Inflammatory macrophage treated with lipopolysaccharide for 1 hour (primary cell): ENCODE results near the gene MTM1.

Experiments
- DNase-seq, 2 donors: peaks; one replicate each; pipeline ENCODE4 v3.0.0-alpha.2; 2020 to 2022

Gene MTM1

GRCh38 chrX:150551963-150552362 is 16.5 kb upstream of the MTM1 start:
- no peak for DNase-seq

- DNase-seq, result no peak
These were observed 10.0 kb upstream of the MTM1 start for GRCh38 chrX:150558424-150558823.

- DNase-seq, result no peak
These were observed 3.6 kb upstream of the MTM1 start for GRCh38 chrX:150564838-150565237.

GRCh38 chrX:150565551-150565950 is 2.9 kb upstream of the MTM1 start:
- no peak for DNase-seq

GRCh38 chrX:150566734-150567182 is 1.7 kb upstream of the MTM1 start:
- no peak for DNase-seq

GRCh38 chrX:150567645-150568319 is 639 bp upstream of the MTM1 start:
- DNase-seq, result no peak

- peak; percentile 50 to 53 for DNase-seq
These were observed 695 bp downstream of the MTM1 start for GRCh38 chrX:150569155-150569477.

GRCh38 chrX:150570512-150570911 is 2.1 kb downstream of the MTM1 start:
- no peak for DNase-seq

- DNase-seq, result no peak
These were observed 3.8 kb downstream of the MTM1 start for GRCh38 chrX:150572206-150572605.

- no peak for DNase-seq
These were observed 4.7 kb downstream of the MTM1 start for GRCh38 chrX:150573106-150573505.

GRCh38 chrX:150573702-150574101 is 5.3 kb downstream of the MTM1 start:
- DNase-seq, result no peak

GRCh38 chrX:150574559-150575418 is 6.4 kb downstream of the MTM1 start:
- DNase-seq, result peak; percentile 43 to 74

GRCh38 chrX:150575419-150575814 is 7.0 kb downstream of the MTM1 start:
- peak in 1 of 2 donors; percentile 30 for DNase-seq

GRCh38 chrX:150577174-150577573 is 8.8 kb downstream of the MTM1 start:
- no peak for DNase-seq

GRCh38 chrX:150581093-150581775 is 12.8 kb downstream of the MTM1 start:
- DNase-seq, result no peak

GRCh38 chrX:150582338-150582948 is 14.0 kb downstream of the MTM1 start:
- no peak for DNase-seq

GRCh38 chrX:150587585-150588503 is 19.4 kb downstream of the MTM1 start:
- DNase-seq, result peak in 1 of 2 donors; percentile 38

- no peak for DNase-seq
These were observed 26.2 kb downstream of the MTM1 start for GRCh38 chrX:150594584-150594983.

GRCh38 chrX:150599226-150599625 is 30.8 kb downstream of the MTM1 start:
- no peak for DNase-seq

GRCh38 chrX:150602296-150602695 is 33.9 kb downstream of the MTM1 start:
- DNase-seq, result no peak

- DNase-seq, result no peak
These were observed 34.3 kb downstream of the MTM1 start for GRCh38 chrX:150602743-150603142.

- DNase-seq, result no peak
These were observed 37.2 kb downstream of the MTM1 start for GRCh38 chrX:150605603-150606002.
